Measurements from ENCODE around the gene RRH.
"Not testable (repeated sequence)": the region's sequence is repeated elsewhere in the genome, so short reads cannot be mapped to it uniquely, and the experiment has no call there.

The RRH gene, protein sequence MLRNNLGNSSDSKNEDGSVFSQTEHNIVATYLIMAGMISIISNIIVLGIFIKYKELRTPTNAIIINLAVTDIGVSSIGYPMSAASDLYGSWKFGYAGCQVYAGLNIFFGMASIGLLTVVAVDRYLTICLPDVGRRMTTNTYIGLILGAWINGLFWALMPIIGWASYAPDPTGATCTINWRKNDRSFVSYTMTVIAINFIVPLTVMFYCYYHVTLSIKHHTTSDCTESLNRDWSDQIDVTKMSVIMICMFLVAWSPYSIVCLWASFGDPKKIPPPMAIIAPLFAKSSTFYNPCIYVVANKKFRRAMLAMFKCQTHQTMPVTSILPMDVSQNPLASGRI

DNA sequence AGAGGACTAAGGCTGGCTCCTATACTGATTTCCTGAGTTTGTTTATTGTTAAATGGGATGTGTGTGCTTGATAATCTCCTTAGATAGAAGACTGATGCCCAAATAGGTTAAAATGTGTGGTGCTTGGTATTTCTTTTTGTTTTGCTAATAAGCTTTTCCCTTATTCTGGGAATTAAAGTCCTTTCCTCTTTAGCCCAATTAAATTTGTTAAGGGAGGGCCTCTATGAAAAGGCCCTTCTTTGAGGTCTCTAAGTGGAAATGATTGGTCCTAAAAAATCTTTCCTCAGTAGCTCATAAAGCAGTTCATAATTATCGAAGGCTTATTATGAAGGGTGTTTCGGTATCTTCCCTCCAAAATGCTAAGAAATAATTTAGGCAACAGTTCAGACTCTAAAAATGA, at the start of gene RRH:
TSS of gene RRH (plus strand) at position 301 of the 400 bp plus-strand sequence. CDS start at position 357, 56 bp downstream.
- TF ChIP-seq ZFX (IDR thresholded peaks at IDR 0.05; ENCODE audit: borderline replicate concordance): no peak
- TF ChIP-seq, protein P1, sequence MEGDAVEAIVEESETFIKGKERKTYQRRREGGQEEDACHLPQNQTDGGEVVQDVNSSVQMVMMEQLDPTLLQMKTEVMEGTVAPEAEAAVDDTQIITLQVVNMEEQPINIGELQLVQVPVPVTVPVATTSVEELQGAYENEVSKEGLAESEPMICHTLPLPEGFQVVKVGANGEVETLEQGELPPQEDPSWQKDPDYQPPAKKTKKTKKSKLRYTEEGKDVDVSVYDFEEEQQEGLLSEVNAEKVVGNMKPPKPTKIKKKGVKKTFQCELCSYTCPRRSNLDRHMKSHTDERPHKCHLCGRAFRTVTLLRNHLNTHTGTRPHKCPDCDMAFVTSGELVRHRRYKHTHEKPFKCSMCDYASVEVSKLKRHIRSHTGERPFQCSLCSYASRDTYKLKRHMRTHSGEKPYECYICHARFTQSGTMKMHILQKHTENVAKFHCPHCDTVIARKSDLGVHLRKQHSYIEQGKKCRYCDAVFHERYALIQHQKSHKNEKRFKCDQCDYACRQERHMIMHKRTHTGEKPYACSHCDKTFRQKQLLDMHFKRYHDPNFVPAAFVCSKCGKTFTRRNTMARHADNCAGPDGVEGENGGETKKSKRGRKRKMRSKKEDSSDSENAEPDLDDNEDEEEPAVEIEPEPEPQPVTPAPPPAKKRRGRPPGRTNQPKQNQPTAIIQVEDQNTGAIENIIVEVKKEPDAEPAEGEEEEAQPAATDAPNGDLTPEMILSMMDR (IDR thresholded peaks at IDR 0.05): no peak
- no peak within 1 kb of the TSS for H3K27ac ChIP-seq

DNA sequence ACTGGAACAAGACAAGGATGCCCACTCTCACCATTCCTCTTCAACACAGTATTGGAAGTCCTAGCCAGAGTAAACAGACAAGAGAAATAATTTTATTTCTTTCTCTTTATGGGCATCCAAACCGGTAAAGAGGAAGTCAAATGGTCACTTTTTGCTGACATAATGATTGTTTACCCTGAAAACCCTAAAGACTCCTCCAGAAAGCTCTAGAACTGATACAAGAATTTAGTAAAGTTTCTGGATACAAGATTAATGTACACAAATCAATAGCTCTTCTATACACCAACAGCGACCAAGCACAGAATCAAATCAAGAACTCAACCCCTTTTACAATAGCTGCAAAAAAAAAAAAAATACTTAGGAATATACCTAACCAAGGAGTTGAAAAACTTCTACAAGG, 45.7 kb upstream of the RRH start:
- not testable (repeated sequence) for H3K27ac ChIP-seq

DNA sequence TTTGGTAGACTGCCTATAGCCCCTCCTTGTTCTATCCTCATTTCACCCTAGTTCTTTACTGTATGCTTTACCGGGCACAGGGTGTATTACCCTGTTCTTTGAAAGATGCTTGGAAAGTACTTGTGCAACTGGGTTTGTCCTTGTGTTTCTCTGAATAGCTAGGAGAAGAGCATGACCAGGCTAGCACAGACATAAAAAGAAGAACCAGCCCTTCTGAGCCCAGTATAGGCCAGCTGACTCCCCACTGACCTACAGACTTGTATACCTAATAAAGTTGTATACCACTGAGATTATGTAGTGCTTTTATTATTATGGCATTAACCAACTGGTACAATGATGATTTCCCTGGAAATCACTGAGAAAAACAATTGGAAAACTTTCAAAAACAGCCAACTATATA, 40.9 kb upstream of the RRH start:
- H3K27ac ChIP-seq: no peak overlapping the region
- TF ChIP-seq ZFX (IDR thresholded peaks at IDR 0.05; ENCODE audit: borderline replicate concordance): no peak
- TF ChIP-seq, protein P1 (IDR thresholded peaks at IDR 0.05): no peak

DNA sequence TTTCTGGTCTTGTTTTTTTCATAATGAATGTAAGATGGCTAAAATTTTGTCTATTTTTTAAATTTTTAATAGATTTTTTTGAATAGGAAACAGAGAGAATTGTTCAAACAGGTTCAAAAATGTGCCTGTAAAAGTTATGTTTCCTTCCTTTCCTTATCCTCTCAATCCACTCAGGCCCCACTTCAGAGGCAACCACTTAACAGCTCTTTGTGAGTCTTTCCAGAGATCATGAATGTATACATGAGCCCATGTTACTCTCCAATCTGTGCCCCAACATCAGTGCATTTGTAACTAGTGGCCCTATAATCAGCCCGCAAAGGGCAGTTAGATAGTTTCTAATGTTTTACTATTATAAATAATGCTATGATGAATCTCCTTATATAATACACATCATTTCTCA, 40.0 kb upstream of the RRH start:
- no peak overlapping the region for H3K27ac ChIP-seq
- TF ChIP-seq, protein P1 (IDR thresholded peaks at IDR 0.05): no peak
- TF ChIP-seq ZFX (IDR thresholded peaks at IDR 0.05; ENCODE audit: borderline replicate concordance): no peak

DNA sequence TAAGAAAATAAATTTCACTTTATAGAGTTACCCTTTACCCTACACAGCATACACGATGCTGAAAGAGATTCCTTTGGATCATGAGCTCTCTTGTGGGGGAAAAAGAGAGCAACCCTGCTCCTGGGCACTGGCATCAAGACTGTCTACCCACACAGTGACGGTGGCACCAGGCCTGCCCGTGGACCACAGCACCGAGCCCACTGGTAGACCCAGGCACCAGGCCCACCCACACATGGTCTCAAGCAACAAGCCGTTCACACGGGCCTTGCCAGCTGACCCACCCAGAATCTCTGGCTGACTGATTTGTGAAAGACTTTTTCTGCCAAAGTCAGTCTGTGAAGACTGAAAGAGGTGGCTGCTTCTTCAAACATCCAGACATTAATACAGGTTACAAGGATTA, 32.7 kb upstream of the RRH start:
- no peak overlapping the region for H3K27ac ChIP-seq
- no peak for TF ChIP-seq ZFX (IDR thresholded peaks at IDR 0.05; ENCODE audit: borderline replicate concordance)
- TF ChIP-seq, protein P1 (IDR thresholded peaks at IDR 0.05): no peak

DNA sequence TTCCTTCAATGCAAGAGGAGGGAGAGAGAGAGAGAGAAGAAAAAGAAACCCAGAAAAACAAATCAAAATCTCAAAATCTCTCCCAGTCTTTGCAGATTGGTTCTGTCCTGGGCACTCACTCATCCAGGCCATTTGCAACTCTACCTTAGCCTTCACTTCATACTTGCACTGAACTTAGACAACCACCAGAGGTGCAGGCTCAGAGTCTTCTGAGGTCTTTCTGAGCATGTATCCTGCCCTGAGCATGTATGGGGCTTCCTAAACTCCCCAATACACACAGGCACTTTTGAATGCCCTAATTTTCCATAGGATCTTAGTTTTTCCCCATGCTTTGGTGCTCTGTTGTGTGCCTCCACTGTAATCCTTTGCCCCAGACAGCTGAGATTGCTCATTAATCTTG, 28.9 kb upstream of the RRH start:
- TF ChIP-seq, protein P1 (IDR thresholded peaks at IDR 0.05): no peak
- TF ChIP-seq ZFX (IDR thresholded peaks at IDR 0.05; ENCODE audit: borderline replicate concordance): no peak
- H3K27ac ChIP-seq: no peak overlapping the region

DNA sequence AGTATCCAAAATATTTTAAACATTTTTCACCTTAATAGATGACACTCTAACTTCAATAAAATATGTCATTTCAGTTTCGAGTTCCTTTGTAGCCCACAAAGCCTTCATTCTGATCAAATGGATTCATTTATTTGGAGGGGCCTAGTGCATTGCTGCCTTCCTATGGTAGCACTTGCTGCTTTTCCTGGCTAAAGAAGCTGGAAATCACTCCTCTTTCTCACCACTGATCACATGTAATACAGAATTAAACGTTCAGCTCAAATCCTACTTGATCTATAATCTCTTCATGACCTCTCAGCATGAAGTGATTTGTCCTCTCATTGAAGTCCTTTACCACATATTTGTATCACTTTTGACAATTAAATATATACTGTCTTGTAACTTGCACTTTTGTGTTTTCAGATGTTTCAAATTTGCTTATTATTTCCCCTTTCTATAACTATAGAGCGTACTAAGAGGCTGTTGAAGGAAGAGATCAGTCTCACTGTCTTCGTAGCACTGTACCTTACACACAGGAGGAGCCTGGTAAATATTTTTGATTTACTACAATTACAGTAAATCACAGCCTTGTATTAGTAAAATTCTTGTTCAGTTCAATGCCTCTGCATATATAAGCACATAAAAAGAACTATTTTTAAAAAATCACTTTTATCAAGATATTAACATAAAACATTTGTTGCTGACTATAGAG, 26.5 kb upstream of the RRH start:
- H3K27ac ChIP-seq: no peak overlapping the region
- no peak for TF ChIP-seq ZFX (IDR thresholded peaks at IDR 0.05; ENCODE audit: borderline replicate concordance)
- TF ChIP-seq, protein P1 (IDR thresholded peaks at IDR 0.05): no peak
